Dermis microvascular lymphatic vessel endothelial cell (primary cell): ENCODE results near the gene LRMDA. TPM values are rescaled to one million over a fixed set of nuclear protein-coding genes. Genes with fewer than 3 reads are reported as not detected.
"Not testable (repeated sequence)": the region's sequence is repeated elsewhere in the genome, so short reads cannot be mapped to it uniquely, and the experiment has no call there.

Source experiments
- DNase-seq, 2 donors: peaks; one replicate each; pipeline versions ENCODE4 v3.0.0 to v3.0.0-alpha.2; 2010; ENCODE audit warnings: low read depth in 2 of 2
- total RNA-seq: library from RNA; depleted of rRNA; stranded (reverse); fragments of >200 nt; gene quantifications from 2 replicates; pipeline ENCODE4 v1.2.1, GENCODE V29; 2014

LRMDA gene
- total RNA-seq, 1 donor from 2014 or later, result 10.4 TPM

DNA sequence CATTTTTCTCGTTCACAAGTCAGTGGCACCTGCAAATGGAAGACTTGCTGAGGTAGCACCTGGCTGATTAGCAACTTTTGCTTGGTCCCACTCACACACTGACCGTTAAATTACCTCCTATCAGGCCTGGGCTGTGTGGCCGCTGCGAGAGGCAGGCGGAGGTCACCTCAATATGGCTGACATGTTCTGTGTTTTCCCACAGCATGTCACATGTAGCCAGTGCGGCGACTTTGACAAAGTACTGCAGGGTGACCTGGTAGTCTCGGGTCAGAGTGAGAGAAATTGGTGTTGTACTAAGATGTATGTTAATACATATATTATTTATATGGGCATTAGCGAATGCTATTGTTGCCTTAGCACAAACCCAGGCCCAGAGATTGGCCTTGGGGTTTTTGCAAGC, 307.5 kb downstream of the LRMDA start:
- no peak for DNase-seq

DNA sequence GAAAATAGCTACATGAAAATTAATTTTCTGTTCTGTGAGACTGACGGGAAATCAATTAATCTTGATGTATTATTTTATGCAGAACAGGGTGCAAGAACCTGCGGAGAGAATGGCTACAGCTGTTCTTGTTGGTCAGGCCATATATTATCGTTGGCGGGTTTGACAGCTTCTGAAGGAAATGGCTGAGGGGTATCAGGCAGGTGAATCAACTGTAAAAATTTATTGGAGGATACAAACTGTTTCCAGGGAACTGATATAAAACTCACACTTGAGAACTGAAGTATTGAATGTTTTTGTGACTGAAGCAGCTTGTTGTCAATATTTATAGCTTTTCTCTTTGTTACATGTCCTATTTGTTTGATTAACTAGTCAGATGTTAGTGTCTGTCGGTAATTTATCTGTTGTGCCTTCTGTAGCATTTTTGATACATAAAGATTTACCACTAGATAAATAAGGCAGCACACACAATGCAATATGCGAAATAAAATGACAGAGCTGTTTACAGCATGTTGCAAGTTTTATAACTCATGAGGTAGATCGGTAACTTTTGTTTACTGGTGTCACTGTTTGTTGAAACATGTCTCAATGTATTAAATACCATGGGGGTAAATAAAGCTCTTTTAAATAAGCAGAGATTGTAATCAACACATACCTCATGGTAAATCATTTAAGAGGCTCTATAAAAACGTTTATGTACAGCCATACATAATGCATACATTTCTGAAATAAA, 308.2 kb downstream of the LRMDA start:
- no peak for DNase-seq

DNA sequence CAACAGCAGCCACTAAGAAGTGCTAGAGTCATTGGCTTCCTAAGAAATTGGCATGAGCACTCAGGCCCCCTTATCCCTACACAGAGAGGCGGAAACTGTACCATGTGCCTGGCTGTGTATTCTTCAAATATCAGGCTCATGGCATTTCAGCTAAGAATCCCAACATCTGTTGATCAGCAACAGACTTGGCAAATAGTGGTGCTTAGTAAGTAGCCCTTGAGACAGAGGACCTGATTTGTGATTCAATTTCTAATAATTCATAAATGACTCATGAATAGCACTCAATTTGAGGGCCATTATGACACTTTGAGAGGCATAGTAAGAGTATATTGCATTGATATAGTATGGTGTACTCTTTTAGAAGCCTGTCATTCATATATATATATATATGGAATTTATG, 309.1 kb downstream of the LRMDA start:
- DNase-seq, result no peak

DNA sequence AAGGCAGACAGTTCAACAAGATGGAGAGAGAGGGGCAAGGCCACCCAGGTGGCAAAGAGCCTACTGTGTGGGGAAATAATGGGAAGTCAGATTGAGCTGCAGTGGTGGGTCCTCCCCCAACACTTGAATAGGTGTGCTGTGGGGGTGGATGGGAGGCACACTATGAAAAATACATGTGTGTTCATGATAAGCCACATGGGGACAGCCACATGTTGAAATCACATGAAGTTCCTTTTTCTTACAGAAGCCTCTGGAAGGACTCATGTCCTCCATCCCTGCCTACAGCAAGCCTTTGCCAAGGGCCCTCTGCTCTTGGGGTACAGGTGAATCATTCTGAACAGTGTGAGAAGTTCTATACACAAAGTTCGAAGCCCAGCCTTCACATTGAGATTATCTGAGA, 310.9 kb downstream of the LRMDA start:
- DNase-seq, result no peak

DNA sequence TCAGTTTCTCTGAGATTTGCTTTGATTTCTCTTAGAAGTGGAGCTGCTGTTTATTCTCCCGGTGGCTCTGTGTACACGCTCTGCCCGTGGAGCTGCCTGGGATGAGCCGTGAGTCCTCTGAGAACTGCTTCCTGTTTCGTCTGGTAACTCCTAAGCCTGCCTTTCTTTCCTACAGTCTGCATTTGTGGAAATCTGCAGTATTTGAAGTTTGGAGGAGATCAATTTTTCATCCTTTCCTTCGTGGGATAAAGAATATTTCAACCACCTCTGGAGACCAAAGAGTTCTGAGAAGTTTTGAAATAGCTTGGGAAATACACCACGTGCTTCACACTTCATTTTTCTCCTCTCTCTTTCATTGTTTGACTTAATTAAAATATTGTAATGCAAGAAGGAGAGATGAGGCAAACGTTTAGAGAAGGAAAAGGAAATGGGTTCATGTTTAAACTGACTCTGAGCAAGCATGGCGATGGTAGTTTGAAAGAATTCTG, 311.9 kb downstream of the LRMDA start:
- DNase-seq, result no peak

DNA sequence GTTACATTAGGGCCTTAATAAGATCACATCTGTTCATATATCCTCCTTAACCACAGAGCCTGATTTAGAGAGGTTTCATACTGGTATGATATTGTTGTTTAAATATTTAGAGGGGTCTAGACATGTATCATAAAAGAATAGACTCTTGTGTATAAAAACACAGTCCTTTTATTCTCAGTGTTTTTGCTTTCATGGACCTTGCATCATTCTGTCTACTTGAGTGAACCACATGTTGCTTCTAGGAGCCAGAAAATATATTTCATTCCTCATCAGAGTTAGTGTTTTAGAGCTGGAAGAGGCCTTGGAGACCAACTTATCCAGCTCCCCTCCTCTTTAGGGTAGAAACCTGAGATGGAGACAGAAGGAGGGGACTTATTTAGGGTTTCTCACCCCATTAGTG, 312.8 kb downstream of the LRMDA start:
- DNase-seq, result no peak

DNA sequence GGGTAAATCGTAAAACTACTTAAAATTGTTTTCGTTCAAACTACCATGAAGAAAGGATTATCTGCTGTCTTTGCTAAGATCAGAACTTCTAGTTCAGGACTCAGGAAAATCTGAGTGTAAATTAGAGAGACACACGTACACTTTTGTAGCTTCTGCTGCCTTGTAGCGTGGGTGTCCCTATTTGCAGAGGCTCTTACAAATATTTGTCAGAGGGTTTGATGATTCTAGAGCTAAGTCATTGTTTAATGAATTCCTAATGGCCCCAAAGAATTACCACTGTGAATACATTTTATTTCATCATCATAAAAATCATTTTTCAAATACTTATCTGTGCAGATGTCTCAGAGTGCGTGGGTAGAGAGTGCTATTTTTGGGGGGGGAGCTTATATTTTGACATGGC, 314.9 kb downstream of the LRMDA start:
- no peak for DNase-seq

DNA sequence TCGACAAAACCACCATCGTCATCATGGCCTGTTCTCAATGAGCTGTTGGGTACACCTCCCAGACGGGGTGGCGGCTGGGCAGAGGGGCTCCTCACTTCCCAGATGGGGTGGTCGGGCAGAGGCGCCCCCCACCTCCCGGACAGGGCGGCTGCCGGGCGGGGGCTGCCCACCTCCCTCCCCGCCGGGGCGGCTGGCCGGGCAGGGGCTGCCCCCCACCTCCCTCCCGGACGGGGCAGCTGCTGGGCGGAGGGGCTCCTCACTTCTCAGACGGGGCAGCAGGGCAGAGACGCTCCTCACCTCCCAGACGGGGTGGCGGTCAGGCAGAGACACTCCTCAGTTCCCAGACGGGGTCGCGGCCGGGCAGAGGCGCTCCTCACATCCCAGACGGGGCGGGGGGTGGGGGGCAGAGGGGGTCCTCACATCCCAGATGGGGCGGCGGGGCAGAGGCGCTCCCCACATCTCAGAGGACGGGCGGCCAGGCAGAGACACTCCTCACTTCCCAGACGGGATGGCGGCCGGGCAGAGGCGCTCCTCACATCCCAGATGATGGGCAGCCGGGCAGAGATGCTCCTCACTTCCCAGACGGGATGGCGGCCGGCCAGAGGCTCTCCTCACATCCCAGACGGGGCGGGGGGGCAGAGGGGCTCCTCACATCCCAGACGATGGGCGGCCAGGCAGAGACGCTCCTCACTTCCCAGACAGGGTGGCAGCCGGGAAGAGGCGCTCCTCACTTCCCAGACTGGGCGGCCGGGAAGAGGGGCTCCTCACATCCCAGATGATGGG, 318.9 kb downstream of the LRMDA start:
- not testable (repeated sequence) for DNase-seq

DNA sequence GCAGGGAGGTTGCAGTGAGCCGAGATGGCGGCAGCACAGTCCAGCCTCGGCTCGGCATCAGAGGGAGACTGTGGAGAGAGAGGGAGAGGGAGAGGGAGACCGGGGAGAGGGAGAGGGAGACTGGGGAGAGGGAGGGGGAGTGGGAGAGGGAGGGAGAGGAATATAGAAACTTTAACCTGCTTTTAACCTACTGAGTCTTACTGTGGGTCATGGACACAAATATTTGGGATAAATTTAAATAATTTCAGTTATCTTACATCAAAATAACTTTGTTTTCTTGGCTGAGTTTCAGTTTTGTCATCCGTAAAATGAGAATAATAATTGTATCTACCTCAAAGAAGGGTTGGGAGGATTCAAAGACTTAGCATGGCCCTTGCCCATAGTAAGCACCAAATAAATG, 319.8 kb downstream of the LRMDA start:
- no peak for DNase-seq

DNA sequence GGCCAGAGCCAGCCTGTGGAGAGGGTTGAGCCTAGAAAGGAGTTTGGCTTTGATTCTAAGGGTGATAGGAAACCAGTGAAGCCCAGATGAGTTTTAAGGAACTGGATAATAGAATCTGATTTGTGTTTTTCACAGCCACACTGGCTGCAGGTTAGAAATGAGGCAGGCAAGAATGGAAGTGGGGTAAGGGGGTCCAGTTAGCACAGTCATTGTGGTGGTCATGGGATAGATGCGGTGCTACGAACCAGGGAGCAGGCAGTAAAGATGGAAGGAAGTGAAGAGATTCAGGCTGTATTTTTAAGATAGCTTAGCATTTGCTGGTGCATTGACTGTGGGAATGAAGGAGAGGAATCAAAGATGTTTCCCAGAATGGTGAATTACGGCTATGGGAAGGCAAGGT, 322.2 kb downstream of the LRMDA start:
- DNase-seq, result no peak

DNA sequence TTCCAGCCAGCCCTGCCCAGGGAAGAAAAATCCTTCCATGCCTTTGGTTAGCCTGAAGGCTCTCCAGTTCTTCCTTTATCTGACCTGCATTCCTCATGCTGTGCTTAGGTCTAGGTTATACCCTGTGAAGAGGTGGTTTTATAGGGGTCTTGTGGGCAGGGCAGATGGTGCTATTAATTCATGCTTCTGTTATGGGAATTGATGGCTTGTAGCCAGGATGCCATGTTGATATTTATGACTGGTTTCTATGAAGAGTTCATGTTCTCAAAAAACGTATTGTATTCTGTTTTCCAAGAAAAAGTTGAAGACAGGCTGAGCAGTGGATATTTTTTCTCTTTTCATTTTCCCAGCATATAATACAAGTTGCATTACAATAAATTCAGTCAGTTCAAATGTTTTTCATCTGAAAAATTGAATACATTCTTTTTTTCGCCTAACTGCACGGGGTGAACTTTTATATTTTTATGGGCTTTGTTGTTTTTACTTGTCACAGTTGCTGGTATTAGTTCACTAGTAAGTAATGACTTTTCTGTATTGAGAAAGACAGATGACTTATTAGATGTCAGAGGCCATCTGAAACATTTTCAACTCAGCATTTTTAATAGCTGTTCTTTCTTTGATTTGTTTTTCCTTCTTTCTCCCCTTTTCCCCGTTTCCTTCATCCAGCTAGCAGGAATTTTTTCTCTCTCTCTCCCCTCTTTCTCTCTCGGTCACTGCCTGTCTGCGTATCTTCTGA, 322.8 kb downstream of the LRMDA start:
- DNase-seq, result no peak

DNA sequence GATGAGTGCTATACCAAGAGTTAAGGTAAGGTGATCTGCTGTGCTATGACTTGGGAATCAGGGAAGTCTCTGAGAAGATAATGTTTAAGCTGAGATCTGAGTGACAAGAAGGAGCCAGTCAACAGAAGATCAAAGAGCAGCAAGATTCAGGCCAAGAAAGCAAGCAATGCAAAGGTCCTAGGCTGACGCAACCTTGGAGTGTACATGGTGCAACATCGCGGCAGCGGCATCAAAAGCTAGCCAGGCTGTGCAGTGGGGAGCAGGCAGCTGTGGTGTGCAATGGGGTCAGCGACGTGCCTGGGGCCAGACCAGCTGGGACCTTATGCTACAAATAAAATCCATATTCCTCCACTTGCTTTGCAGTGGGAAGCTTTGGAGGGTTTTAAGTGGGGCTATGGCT, 324.1 kb downstream of the LRMDA start:
- no peak for DNase-seq

DNA sequence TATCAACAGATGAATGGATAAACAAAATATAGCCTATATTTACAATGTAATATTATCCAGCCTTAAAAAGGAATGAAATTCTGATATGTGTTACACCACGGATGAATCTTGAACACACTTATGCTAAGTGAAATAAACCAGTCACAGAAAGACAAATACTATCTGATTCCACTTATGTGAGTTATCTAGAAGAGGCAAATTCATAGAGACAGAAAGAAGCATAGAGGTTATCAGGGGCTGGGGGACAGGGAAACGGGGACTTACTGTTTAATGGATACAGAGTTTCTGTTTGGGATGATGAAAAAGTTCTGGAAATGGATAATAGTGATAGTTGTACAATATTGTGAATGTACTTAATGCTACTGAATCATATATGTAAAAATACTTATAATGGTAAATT, 329.9 kb downstream of the LRMDA start:
- DNase-seq, result no peak

DNA sequence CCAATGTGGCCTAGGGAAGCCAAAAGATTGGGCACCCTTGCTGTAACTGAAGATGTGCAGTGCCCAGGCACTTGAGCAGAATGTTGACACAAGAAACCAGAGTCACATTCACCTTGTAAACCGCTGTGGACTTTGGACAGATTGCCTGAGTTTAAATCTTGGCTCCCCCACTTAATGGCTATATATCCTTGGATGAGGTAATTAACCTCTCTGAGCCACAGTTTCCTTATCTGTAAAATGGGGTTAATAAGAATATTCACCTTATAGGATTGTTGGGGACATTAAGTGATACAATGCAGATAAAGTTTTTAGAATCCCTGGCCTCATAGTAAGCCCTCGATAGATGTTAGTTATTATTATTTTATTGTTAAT, 331.0 kb downstream of the LRMDA start:
- DNase-seq, result no peak

DNA sequence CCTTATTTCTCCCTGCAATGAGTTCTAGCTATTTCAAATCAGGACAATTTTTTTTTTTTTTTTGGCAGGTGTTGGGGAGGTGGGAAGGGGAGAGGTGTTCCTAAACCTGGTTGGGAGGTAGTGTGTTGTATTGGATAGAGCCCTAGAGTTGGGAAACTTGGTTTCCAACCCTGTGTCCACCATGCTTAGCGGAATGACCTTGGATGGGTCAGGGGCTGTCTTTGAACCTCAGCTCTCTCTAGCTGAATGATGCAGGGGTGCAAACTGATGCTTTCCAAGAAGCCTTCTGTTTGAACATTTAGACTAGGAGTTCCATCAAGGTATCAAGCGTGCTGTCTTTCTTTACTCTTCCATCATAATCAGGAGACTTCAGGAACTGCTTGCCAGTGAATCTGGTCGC, 332.2 kb downstream of the LRMDA start:
- no peak for DNase-seq

DNA sequence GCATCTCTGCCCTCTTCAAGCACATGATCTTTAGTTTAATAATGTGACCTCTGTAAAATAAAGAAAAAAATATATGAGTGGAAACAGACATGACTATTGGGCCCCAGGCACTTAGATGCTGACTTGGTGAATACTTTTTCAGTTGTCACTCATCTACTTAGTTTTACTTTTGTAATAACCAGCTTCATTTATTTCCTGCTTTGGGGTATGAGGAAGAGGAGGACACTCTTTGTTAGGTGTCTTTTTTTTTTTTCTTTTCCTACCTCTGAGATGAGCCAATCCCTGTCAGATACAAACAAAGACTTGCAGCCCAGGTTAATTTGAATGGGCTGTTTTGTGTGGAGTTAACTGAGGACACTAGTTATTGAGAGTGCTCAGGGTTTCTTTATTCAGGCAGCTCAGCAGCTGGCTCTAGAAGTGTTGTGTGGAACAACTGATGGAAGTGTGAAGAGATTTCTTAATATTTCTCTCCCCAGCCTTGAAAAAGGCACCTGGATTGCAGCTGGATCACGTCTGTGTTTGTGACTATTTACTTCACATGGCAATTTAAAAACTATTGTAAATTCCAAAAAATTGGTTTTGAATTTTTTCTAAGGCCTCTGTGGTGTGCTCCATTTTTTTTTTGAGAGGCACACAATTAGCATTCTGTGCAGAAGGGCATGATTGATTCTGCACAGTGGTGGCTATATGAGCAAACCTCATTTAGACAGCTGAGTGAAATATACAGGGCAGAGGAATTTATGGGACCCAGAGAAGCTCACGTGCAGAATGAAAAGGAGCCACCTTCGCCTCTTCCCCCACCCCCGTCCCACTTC, 333.8 kb downstream of the LRMDA start:
- no peak for DNase-seq

DNA sequence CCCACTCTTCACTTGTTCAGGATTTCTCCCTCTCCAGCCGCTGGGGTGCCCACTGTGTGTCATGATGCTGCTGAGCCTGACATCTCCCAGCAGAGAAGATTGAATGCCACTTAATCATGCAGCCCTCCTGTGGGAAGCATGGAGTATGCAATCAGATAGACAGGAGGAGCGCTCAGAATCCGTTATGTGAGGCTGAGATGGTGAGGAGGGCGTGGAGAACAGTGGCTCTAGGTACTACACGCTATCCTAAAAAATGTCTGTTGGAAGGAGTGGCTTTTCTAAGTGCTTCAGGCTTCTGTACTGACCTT, 334.3 kb downstream of the LRMDA start:
- no peak for DNase-seq

DNA sequence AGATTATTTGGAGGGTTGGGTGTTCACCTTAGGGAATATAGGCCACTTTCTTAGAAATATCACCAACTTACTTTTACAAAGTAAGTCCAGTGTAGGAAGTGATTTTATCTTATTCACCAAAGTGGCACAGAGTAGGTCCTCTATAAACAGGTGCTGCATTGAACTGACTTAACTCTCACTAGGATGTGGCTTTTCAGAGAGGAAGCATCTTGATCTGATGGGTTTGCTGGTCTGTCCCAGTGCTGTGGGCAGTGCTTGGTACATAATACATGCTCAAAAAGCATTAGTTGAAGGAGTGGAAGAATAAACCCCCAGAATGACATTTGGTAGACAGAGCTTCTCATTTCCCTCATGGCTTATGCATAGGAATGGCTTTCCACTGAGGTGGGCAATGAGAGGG, 334.7 kb downstream of the LRMDA start:
- DNase-seq, result no peak

DNA sequence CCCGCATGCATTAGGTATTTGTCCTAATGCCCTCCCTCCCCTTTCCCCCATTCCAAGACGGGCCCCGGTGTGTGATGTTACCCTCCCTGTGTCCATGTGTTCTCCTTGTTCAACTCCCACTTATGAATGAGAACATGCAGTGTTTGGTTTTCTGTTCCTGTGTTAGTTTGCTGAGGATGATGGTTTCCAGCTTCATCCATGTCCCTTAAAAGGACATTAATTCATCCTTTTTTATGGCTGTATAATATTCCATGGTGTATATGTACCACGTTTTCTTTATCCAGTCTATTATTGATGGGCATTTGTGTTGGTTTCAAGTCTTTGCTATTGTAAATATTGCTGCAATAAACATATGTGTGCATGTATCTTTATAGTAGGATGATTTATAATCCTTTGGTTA, 335.3 kb downstream of the LRMDA start:
- DNase-seq, result not testable (repeated sequence)

DNA sequence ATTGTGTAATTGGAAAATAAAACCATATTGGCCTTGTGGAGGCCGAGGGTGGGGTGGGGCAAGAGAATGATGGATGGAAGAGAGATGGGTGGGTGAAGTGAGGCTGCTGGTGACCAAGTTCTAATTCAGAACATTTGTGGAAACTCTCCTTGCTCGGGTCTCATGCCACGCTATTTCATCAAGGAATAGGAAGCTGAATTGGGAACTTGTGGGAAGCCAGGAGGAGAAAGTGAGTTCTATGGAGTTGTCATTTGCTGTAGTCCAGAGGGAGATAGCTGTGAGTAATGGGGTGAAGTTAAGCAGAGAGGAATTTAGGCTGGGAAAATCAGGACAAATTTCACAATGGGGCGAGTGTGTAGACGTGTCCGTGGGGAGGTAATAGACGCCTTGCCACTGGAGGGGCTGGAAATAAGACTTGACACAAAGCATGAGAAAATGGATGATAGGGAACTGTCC, 339.2 kb downstream of the LRMDA start:
- no peak for DNase-seq

DNA sequence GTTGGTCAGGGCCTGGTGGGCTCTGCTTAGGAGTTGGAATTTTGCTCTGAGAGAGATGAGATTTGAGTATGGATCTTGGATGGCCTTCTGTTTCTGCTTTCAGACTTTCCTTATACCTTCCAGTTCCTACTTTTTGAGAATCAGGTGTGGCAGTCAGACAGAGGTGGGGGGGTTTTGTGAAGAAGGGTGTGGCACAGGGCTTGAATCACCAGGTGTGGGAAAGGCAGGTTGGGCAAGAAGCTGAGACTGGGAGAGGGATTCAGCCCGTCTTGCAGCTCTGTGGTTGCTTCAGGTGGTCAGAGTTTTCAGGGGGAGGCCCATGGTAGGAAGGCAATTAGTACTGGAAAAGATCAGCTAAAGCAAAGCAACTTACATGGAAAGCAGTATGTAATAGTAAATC, 340.2 kb downstream of the LRMDA start:
- no peak for DNase-seq
